ENCODE results near the gene GAS6.

- TF ChIP-seq CTCF (tag by site-specific recombination; IDR thresholded peaks at IDR 0.05) (no peak), ZNF660 (tag by site-specific recombination; IDR thresholded peaks at IDR 0.05) (no peak), ZNF24 (tag by site-specific recombination; IDR thresholded peaks at IDR 0.05) (no peak)
Observed at GRCh38 chr13:113862931-113863523, 849 bp downstream of the GAS6 start.

All from HEK293 (cell line).